Liver (tissue), 9 donors: ENCODE results near the gene PPP1R16B. TPM values are rescaled to one million over a fixed set of nuclear protein-coding genes. Genes with fewer than 3 reads are reported as not detected.

Source experiments
- DNase-seq: peaks from one replicate; pipeline ENCODE4 v3.0.0-alpha.2; 2017; ENCODE audit warnings: low spot score
- H3K27ac ChIP-seq, 2 donors: one replicate each; pipeline ENCODE4 v1.7.0; 2013; ENCODE audit warnings: inconsistent platforms in 2 of 2, low read length in 2 of 2, control low read depth in 1 of 2, low read depth in 1 of 2, mild to moderate bottlenecking in 1 of 2
- H3K27me3 ChIP-seq, 4 donors: one replicate each; pipeline versions ENCODE4 v1.6.1 to v1.7.0; 2013; ENCODE audit warnings: low read length in 3 of 4, inconsistent platforms in 1 of 4, mild to moderate bottlenecking in 1 of 4, moderate library complexity in 1 of 4; ENCODE audit not compliant: control insufficient read depth in 4 of 4, insufficient read depth in 4 of 4
- H3K36me3 ChIP-seq, 4 donors: one replicate each; pipeline versions ENCODE4 v1.6.1 to v1.7.0; 2013; ENCODE audit warnings: low read length in 3 of 4, mild to moderate bottlenecking in 3 of 4, low read depth in 1 of 4, moderate library complexity in 1 of 4; ENCODE audit not compliant: control insufficient read depth in 4 of 4, insufficient read depth in 3 of 4
- H3K4me1 ChIP-seq, 4 donors: one replicate each; pipeline versions ENCODE4 v1.6.1 to v1.7.0; 2013; ENCODE audit warnings: low read length in 3 of 4, mild to moderate bottlenecking in 3 of 4, moderate library complexity in 1 of 4; ENCODE audit not compliant: control insufficient read depth in 4 of 4, insufficient read depth in 4 of 4
- H3K4me3 ChIP-seq, 3 donors: one replicate each; pipeline versions ENCODE4 v1.6.1 to v1.7.0; 2013; ENCODE audit warnings: low read length in 3 of 3, control low read depth in 1 of 3, low read depth in 1 of 3, mild to moderate bottlenecking in 1 of 3
- H3K9ac ChIP-seq, 2 donors: one replicate each; pipeline ENCODE4 v1.7.0; 2013; ENCODE audit warnings: low read length in 2 of 2, mild to moderate bottlenecking in 2 of 2, moderate library complexity in 2 of 2, control low read depth in 1 of 2, low read depth in 1 of 2
- H3K9me3 ChIP-seq, 4 donors: one replicate each; pipeline versions ENCODE4 v1.6.1 to v1.7.0; 2013; ENCODE audit warnings: low read length in 3 of 4; ENCODE audit not compliant: control insufficient read depth in 4 of 4
- ATF3 ChIP-seq: IDR thresholded peaks from 2 replicates; pipeline ENCODE4 v1.6.1; 2016; ENCODE audit warnings: antibody characterized with exemption
- EGR1 ChIP-seq, 2 donors: IDR thresholded peaks; 2 replicates each; pipeline ENCODE4 v1.6.1; 2016 to 2018; ENCODE audit warnings: antibody characterized with exemption in 2 of 2, low read depth in 2 of 2
- FOXA1 ChIP-seq: IDR thresholded peaks from 2 replicates; pipeline ENCODE4 v1.6.1; 2016; ENCODE audit warnings: antibody characterized with exemption
- FOXA2 ChIP-seq: IDR thresholded peaks from 2 replicates; pipeline ENCODE4 v1.6.1; 2016; ENCODE audit warnings: antibody characterized with exemption
- GABPA ChIP-seq, 2 donors: IDR thresholded peaks in 1 of 2; conservative IDR thresholded peaks in 1 of 2; 2 replicates each; pipeline ENCODE4 v1.6.1; 2016; ENCODE audit warnings: antibody characterized with exemption in 2 of 2, mild to moderate bottlenecking in 1 of 2, moderate library complexity in 1 of 2
- HNF4A ChIP-seq, 2 donors: conservative IDR thresholded peaks; 2 replicates each; pipeline ENCODE4 v1.6.1; 2016; ENCODE audit warnings: antibody characterized with exemption in 2 of 2, mild to moderate bottlenecking in 2 of 2
- HNF4G ChIP-seq: IDR thresholded peaks from 2 replicates; pipeline ENCODE4 v1.6.1; 2016; ENCODE audit warnings: antibody characterized with exemption
- JUND ChIP-seq, 2 donors: IDR thresholded peaks; 2 replicates each; pipeline ENCODE4 v1.6.1; 2016; ENCODE audit warnings: antibody characterized with exemption in 2 of 2
- MAX ChIP-seq: IDR thresholded peaks from 2 replicates; pipeline ENCODE4 v1.6.1; 2016; ENCODE audit warnings: antibody characterized with exemption
- NR2F2 ChIP-seq: IDR thresholded peaks from 2 replicates; pipeline ENCODE4 v1.6.1; 2016; ENCODE audit warnings: antibody characterized with exemption
- RAD21 ChIP-seq, 2 donors: IDR thresholded peaks; 2 replicates each; pipeline ENCODE4 v1.6.1; 2016; ENCODE audit warnings: antibody characterized with exemption in 2 of 2, mild to moderate bottlenecking in 2 of 2
- RXRA ChIP-seq, 2 donors: IDR thresholded peaks; 2 replicates each; pipeline ENCODE4 v1.6.1; 2017 to 2018; ENCODE audit warnings: antibody characterized with exemption in 2 of 2, mild to moderate bottlenecking in 1 of 2
- SP1 ChIP-seq: IDR thresholded peaks from 2 replicates; pipeline ENCODE4 v1.6.1; 2018; ENCODE audit warnings: antibody characterized with exemption, mild to moderate bottlenecking
- TAF1 ChIP-seq: conservative IDR thresholded peaks from 2 replicates; pipeline ENCODE4 v1.6.1; 2016; ENCODE audit warnings: antibody characterized with exemption, mild to moderate bottlenecking
- YY1 ChIP-seq: IDR thresholded peaks from 2 replicates; pipeline ENCODE4 v1.6.1; 2016; ENCODE audit warnings: antibody characterized with exemption, mild to moderate bottlenecking
- ZBTB33 ChIP-seq: IDR thresholded peaks from 2 replicates; pipeline ENCODE4 v1.6.1; 2016; ENCODE audit warnings: antibody characterized with exemption
- WGBS: extraction: QIAGEN DNeasy Blood & Tissue Kit; methylation state at CpG from one replicate; pipeline ENCODE4 v1.1.7; 2013; 5-methylcytosine and 5-hydroxymethylcytosine counted together
- polyA plus RNA-seq, 2 donors: library from polyadenylated mRNA; stranded (reverse) in 1 of 2; unstranded in 1 of 2; fragments of 200-250 nt in 1 of 2; fragments of >200 nt in 1 of 2; fragmentation: Nextera tagmentation in 1 of 2; extraction: Ambion mirVana in 1 of 2; gene quantifications; one replicate each; pipeline versions ENCODE4 v1.2.1 to v1.2.3, GENCODE V29; 2013 to 2015
- total RNA-seq, 2 donors: library from RNA; depleted of rRNA; stranded (reverse); fragments of >200 nt; gene quantifications; one replicate each; pipeline ENCODE4 v1.2.3, GENCODE V29; 2014
- TF ChIP-seq, protein P1 (sequence below): IDR thresholded peaks from 2 replicates; pipeline ENCODE4 v1.6.1; 2016; ENCODE audit warnings: antibody characterized with exemption, mild to moderate bottlenecking
- TF ChIP-seq, protein P2 (sequence below): fragments of 150-350 bp; IDR thresholded peaks from 2 replicates; pipeline ENCODE4 v1.5.1; 2017; ENCODE audit warnings: improper control_type of control experiment, low read depth, low read length; ENCODE audit not compliant: missing input control
- donor health status: healthy.
- donor health status: healthy.
- donor health status: healthy.
- donor health status: healthy.
- donor health status: healthy.

The PPP1R16B gene
- total and polyA plus RNA-seq, 4 donors = 0.84 to 5.7 (median 1.2) TPM

GRCh38 chr20:38867062-38867359 is 61.5 kb downstream of the PPP1R16B start:
- H3K4me1 ChIP-seq = peaks cover 0 to 5% (median 0%) of the 10 kb centered on the region in 4 donors
- no peaks in the 10 kb centered on the region for H3K27me3 ChIP-seq
- DNase-seq = no peak
- no peak overlapping the region for H3K9ac ChIP-seq
- H3K9me3 ChIP-seq = no peaks in the 10 kb centered on the region
- TF ChIP-seq ATF3 = no peak
- TF ChIP-seq MAX = no peak
- no peak for TF ChIP-seq HNF4G
- no peak for TF ChIP-seq GABPA (IDR thresholded peaks at IDR 0.05 in 1 of 2, conservative IDR thresholded peaks at IDR 0.05 in 1 of 2)
- TF ChIP-seq RXRA (IDR thresholded peaks at IDR 0.05) = no peak
- no peaks in the 10 kb centered on the region for H3K36me3 ChIP-seq
- H3K27ac ChIP-seq = no peak overlapping the region
- WGBS = 72% methylated on average over 4 of the region's 4 CpGs
- H3K4me3 ChIP-seq = no peak overlapping the region

DNA sequence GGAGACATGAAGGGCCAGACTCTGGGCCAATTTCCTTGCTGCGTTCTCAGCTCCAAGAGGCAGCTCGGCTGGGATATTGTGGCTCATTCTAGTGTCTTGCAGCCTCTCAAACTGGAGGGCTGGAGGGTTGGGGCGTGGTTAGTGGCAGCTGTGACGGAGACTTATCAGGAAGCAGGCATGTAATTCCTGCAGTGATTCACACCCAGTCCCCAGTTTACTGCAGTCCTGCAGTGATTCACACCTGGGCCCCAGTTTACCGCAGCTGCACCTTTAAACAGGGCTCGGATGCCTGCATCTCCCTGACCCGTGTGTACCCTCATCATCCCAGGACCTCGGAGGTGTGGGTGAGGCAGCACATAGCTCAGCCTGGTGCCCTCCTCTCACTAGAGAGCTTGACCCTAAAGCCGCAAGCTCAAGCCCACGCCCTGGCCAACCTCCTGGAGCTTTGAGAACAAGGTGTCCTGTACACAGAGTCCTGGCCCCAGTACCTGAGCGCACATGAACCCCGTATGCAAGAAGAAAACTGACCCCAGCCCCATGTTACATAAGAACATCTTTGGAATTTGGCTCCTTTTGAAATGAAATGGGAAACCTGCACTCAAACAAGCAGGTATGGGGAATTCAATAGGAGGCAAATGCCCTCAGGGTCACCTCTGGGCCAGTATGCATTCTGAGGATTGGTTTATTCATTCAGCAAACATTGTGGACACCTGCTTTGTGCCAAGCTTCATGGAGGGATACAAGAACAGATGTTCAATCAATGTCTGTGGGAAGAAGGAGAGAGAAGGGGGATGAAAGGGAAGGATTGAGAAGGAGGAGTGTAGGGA is 65.4 kb downstream of the PPP1R16B start:
- TF ChIP-seq ZBTB33 (no peak), HNF4A (conservative IDR thresholded peaks at IDR 0.05) (no peak), NR2F2 (no peak), EGR1 (IDR thresholded peaks at IDR 0.05; ENCODE audit: low read depth in 2 of 2) (no peak), FOXA2 (no peak), FOXA1 (no peak), YY1 (no peak), MAX (no peak), RAD21 (IDR thresholded peaks at IDR 0.05) (no peak), SP1 (no peak), GABPA (IDR thresholded peaks at IDR 0.05 in 1 of 2, conservative IDR thresholded peaks at IDR 0.05 in 1 of 2) (no peak), RXRA (IDR thresholded peaks at IDR 0.05) (no peak), TAF1 (no peak), ATF3 (no peak), JUND (IDR thresholded peaks at IDR 0.05) (no peak), HNF4G (no peak)
- TF ChIP-seq, protein P1, sequence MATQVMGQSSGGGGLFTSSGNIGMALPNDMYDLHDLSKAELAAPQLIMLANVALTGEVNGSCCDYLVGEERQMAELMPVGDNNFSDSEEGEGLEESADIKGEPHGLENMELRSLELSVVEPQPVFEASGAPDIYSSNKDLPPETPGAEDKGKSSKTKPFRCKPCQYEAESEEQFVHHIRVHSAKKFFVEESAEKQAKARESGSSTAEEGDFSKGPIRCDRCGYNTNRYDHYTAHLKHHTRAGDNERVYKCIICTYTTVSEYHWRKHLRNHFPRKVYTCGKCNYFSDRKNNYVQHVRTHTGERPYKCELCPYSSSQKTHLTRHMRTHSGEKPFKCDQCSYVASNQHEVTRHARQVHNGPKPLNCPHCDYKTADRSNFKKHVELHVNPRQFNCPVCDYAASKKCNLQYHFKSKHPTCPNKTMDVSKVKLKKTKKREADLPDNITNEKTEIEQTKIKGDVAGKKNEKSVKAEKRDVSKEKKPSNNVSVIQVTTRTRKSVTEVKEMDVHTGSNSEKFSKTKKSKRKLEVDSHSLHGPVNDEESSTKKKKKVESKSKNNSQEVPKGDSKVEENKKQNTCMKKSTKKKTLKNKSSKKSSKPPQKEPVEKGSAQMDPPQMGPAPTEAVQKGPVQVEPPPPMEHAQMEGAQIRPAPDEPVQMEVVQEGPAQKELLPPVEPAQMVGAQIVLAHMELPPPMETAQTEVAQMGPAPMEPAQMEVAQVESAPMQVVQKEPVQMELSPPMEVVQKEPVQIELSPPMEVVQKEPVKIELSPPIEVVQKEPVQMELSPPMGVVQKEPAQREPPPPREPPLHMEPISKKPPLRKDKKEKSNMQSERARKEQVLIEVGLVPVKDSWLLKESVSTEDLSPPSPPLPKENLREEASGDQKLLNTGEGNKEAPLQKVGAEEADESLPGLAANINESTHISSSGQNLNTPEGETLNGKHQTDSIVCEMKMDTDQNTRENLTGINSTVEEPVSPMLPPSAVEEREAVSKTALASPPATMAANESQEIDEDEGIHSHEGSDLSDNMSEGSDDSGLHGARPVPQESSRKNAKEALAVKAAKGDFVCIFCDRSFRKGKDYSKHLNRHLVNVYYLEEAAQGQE = no peak
- TF ChIP-seq, protein P2, sequence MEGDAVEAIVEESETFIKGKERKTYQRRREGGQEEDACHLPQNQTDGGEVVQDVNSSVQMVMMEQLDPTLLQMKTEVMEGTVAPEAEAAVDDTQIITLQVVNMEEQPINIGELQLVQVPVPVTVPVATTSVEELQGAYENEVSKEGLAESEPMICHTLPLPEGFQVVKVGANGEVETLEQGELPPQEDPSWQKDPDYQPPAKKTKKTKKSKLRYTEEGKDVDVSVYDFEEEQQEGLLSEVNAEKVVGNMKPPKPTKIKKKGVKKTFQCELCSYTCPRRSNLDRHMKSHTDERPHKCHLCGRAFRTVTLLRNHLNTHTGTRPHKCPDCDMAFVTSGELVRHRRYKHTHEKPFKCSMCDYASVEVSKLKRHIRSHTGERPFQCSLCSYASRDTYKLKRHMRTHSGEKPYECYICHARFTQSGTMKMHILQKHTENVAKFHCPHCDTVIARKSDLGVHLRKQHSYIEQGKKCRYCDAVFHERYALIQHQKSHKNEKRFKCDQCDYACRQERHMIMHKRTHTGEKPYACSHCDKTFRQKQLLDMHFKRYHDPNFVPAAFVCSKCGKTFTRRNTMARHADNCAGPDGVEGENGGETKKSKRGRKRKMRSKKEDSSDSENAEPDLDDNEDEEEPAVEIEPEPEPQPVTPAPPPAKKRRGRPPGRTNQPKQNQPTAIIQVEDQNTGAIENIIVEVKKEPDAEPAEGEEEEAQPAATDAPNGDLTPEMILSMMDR = no peak
- Histone ChIP-seq H3K9ac (no peak overlapping the region), H3K27me3 (no peaks in the 10 kb centered on the region), H3K4me3 (no peak overlapping the region), H3K36me3 (no peaks in the 10 kb centered on the region), H3K4me1 (peaks cover 2 to 12% (median 7%) of the 10 kb centered on the region in 4 donors), H3K27ac (no peak overlapping the region), H3K9me3 (no peaks in the 10 kb centered on the region)
- no peak for DNase-seq
- 57% methylated on average over 12 of the region's 12 CpGs for WGBS
